Gastroesophageal sphincter (tissue), 4 donors: ENCODE results near the gene MYO6. TPM values are rescaled to one million over a fixed set of nuclear protein-coding genes. Genes with fewer than 3 reads are reported as not detected.

Experiments
- ATAC-seq: fragments of 150-250 bp; one replicate; pipeline ENCODE4 v1.9.1; 2016; ENCODE audit warnings: mild to moderate bottlenecking, moderate library complexity
- H3K27ac ChIP-seq, 4 donors: fragments of 200-600 bp; sonication (generic) in 3 of 4; 1 replicate in 3 of 4; 2 replicates in 1 of 4; pipeline ENCODE4 v1.5.1; 2016 to 2019
- H3K27me3 ChIP-seq: fragments of 200-600 bp; sonication (generic); one replicate; pipeline ENCODE4 v1.5.1; 2019
- H3K36me3 ChIP-seq, 2 donors: fragments of 200-600 bp; sonication (generic); one replicate each; pipeline ENCODE4 v1.5.1; 2019; ENCODE audit warnings: control low read depth in 1 of 2
- H3K4me1 ChIP-seq, 3 donors: fragments of 200-600 bp; sonication (generic); 1 replicate in 2 of 3; 2 replicates in 1 of 3; pipeline ENCODE4 v1.5.1; 2016 to 2019; ENCODE audit warnings: control low read depth in 2 of 3
- H3K4me3 ChIP-seq, 2 donors: fragments of 200-600 bp; sonication (generic); one replicate each; pipeline ENCODE4 v1.5.1; 2019; ENCODE audit warnings: mild to moderate bottlenecking in 1 of 2, moderate library complexity in 1 of 2
- H3K9me3 ChIP-seq, 3 donors: fragments of 200-600 bp; sonication (generic); one replicate each; pipeline ENCODE4 v1.5.1; 2017 to 2019; ENCODE audit warnings: control low read depth in 2 of 3
- CTCF ChIP-seq, 4 experiments: fragments of 200-600 bp in 2 of 4; fragments of 450-650 bp in 2 of 4; sonication (generic) in 1 of 4; IDR thresholded peaks; one replicate each; pipeline ENCODE4 v1.5.1; 2017 to 2019; ENCODE audit warnings: antibody characterized with exemption in 4 of 4, mild to moderate bottlenecking in 2 of 4, moderate library complexity in 2 of 4
- EP300 ChIP-seq: sonication (generic); formaldehyde crosslinking; IDR thresholded peaks from one replicate; pipeline ENCODE4 v1.6.1; 2017; ENCODE audit warnings: antibody characterized with exemption, mild to moderate bottlenecking
- POLR2A ChIP-seq, 2 donors: fragments of 450-650 bp; IDR thresholded peaks; one replicate each; pipeline ENCODE4 v1.6.1; 2017; ENCODE audit warnings: antibody characterized with exemption in 2 of 2, mild to moderate bottlenecking in 2 of 2, moderate library complexity in 1 of 2
- POLR2AphosphoS5 ChIP-seq: sonication (generic); formaldehyde crosslinking; IDR thresholded peaks from one replicate; pipeline ENCODE4 v1.6.1; 2017; ENCODE audit warnings: antibody characterized with exemption
- WGBS, 2 donors: methylation state at CpG; one replicate each; pipeline ENCODE4 v1.1.5; 2018; ENCODE audit warnings: low coverage in 1 of 2; 5-methylcytosine and 5-hydroxymethylcytosine counted together
- total RNA-seq, 4 donors: library from RNA; depleted of rRNA; stranded (reverse); fragments of >200 nt; gene quantifications; one replicate each; pipeline ENCODE4 v1.1.0, GENCODE V29; 2016

The MYO6 gene
- total RNA-seq, 4 donors from 2014 or later, result 11.0 to 17.4 (median 12.5) TPM

- WGBS, 2 donors, result 89 to 93% methylated on average over 5 of the region's 5 CpGs
- no peaks in the 10 kb centered on the region for H3K9me3 ChIP-seq
Measured at GRCh38 chr6:75755704-75756103, 6.7 kb downstream of the MYO6 start.

DNA sequence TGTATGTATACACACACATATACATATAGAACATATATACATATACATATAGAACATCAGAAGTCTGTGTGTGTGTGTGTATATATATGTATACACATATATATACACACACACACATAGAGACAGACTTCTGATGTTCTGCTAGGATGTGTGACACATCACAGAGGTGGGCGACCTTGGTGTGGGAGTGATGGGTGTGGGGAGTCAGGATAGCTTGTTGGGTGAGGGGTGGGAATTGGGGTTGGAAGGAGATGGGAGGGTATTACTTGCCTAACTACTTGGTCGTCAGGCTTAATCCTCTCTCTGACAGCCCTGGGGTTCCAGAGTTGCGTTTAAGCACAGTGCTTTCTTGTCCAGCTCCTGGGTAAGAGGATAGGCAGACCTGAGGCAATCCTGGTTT lies 8.3 kb downstream of the MYO6 start:
- Histone ChIP-seq H3K27ac (no peak overlapping the region), H3K4me3 (no peak overlapping the region), H3K36me3 (no peaks in the 10 kb centered on the region), H3K4me1 (peaks cover 0 to 7% (median 0%) of the 10 kb centered on the region in 3 donors), H3K9me3 (no peaks in the 10 kb centered on the region), H3K27me3 (no peaks in the 10 kb centered on the region)
- WGBS, 2 donors, result 90 to 96% methylated on average over 2 to 3 of the region's 3 CpGs
- ATAC-seq, result no peak
- no peak for TF ChIP-seq POLR2A (IDR thresholded peaks at IDR 0.05)
- TF ChIP-seq CTCF (IDR thresholded peaks at IDR 0.05), result no peak
- TF ChIP-seq EP300, result no peak
- TF ChIP-seq POLR2AphosphoS5, result no peak

More at GRCh38 chr6:75755704-75756103, 6.7 kb downstream of the MYO6 start:
- TF ChIP-seq CTCF (IDR thresholded peaks at IDR 0.05), result no peak
- no peak for TF ChIP-seq POLR2A (IDR thresholded peaks at IDR 0.05)
- no peak for TF ChIP-seq EP300
- TF ChIP-seq POLR2AphosphoS5, result no peak
- H3K36me3 ChIP-seq, result no peaks in the 10 kb centered on the region
- no peak overlapping the region for H3K4me3 ChIP-seq
- ATAC-seq, result no peak
- H3K27ac ChIP-seq, result no peak overlapping the region
- no peaks in the 10 kb centered on the region for H3K27me3 ChIP-seq
- peaks cover 0 to 11% (median 0%) of the 10 kb centered on the region in 3 donors for H3K4me1 ChIP-seq

DNA sequence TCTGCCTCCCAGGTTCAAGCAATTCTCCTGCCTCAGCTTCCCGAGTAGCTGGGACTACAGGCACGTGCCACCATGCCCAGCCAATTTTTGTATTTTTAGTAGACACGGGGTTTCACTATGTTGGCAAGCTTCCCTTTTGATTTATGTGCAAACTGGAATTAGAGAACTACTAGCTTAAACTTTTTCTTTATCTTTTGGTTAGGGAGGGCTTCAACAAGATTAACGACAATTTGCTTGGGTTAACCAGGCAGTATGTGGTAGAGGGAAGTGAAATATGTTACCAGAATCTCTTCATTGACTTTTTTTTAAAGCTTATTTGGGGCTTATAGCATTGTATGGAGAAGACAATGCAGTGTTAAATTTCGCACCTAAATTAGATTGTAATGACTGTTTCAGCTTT lies 9.0 kb downstream of the MYO6 start:
- Histone ChIP-seq H3K4me1 (peaks cover 0 to 7% (median 0%) of the 10 kb centered on the region in 3 donors), H3K4me3 (no peak overlapping the region), H3K9me3 (no peaks in the 10 kb centered on the region), H3K27ac (no peak overlapping the region), H3K27me3 (no peaks in the 10 kb centered on the region), H3K36me3 (no peaks in the 10 kb centered on the region)
- 64 to 80% methylated on average over 3 to 4 of the region's 5 CpGs for WGBS, 2 donors
- no peak for TF ChIP-seq CTCF (IDR thresholded peaks at IDR 0.05)
- TF ChIP-seq POLR2AphosphoS5, result no peak
- no peak for TF ChIP-seq EP300
- no peak for TF ChIP-seq POLR2A (IDR thresholded peaks at IDR 0.05)
- ATAC-seq, result no peak

DNA sequence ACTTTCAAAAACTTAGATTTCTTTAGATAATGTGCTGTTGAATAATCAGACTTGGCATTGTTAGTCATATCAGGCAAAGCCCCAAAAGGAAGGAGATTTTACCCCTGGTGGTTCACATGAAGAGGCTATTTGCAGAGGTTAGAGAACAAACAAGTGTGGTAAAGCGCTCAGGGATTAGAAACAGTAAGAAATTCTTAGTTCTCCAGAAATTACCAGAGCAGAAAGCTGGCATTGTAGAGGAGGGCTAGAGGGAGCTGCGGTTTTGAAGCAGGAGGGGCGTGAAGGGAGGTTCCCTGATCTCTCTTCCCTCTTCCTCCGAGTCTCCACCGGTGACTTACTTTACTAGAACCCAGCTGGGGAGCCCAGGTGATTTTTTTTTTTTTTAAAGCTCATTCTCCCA lies 10.2 kb downstream of the MYO6 start:
- 73 to 87% methylated on average over 5 of the region's 5 CpGs for WGBS, 2 donors
- Histone ChIP-seq H3K9me3 (no peaks in the 10 kb centered on the region), H3K36me3 (no peaks in the 10 kb centered on the region), H3K4me3 (no peak overlapping the region), H3K4me1 (no peaks in the 10 kb centered on the region), H3K27me3 (no peaks in the 10 kb centered on the region), H3K27ac (no peak overlapping the region)
- no peak for ATAC-seq
- TF ChIP-seq POLR2AphosphoS5 (no peak), EP300 (no peak), POLR2A (IDR thresholded peaks at IDR 0.05) (no peak), CTCF (IDR thresholded peaks at IDR 0.05) (no peak)

- Histone ChIP-seq H3K36me3 (no peaks in the 10 kb centered on the region), H3K4me1 (no peaks in the 10 kb centered on the region), H3K9me3 (no peaks in the 10 kb centered on the region), H3K27me3 (no peaks in the 10 kb centered on the region), H3K27ac (no peak overlapping the region), H3K4me3 (no peak overlapping the region)
- ATAC-seq, result no peak
- TF ChIP-seq POLR2A (IDR thresholded peaks at IDR 0.05), result no peak
- TF ChIP-seq POLR2AphosphoS5, result no peak
- no peak for TF ChIP-seq EP300
- no peak for TF ChIP-seq CTCF (IDR thresholded peaks at IDR 0.05)
- WGBS, 2 donors, result 80 to 100% methylated on average over 1 of the region's 1 CpG
Measured at GRCh38 chr6:75760320-75760719, 11.3 kb downstream of the MYO6 start.
